OCI-LY1 (cell line): Measurements from ENCODE around the gene PIP.
"Not testable (repeated sequence)": the region's sequence is repeated elsewhere in the genome, so short reads cannot be mapped to it uniquely, and the experiment has no call there.

Experiments used
- EZH2 ChIP-seq: fragments of 200-600 bp; sonication (generic), shearing (Covaris generic); IDR thresholded peaks from 2 replicates; pipeline ENCODE4 v1.8.0; 2017; ENCODE audit warnings: borderline replicate concordance, mixed run types, mild to moderate bottlenecking, antibody characterized with exemption, low read length, moderate library complexity, mixed read lengths
- TF ChIP-seq, protein P1 (sequence below): fragments of 200-600 bp; sonication (generic), shearing (Covaris generic); IDR thresholded peaks from 2 replicates; pipeline ENCODE4 v1.5.1; 2017; ENCODE audit warnings: mild to moderate bottlenecking, antibody characterized with exemption, low read length, moderate library complexity, mixed read lengths

DNA sequence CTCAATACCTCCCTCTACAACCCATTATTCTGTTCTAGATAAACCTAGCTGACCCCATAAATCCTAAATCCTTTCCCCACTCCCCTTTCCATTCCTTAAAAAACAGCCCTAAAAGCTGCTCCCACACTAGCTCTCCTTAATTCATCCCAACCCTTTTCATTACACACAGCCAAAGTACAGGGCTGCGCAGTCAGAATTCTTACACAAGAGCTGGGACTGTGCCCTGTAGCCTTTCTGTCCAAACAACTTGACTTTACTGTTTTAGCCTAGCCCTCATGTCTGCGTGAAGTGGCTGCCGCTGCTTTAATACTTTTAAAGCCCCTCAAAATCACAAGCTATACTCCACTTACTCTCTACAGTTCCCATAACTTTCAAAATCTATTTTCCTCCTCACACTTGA, 23.9 kb upstream of the PIP start:
- TF ChIP-seq, protein P1, sequence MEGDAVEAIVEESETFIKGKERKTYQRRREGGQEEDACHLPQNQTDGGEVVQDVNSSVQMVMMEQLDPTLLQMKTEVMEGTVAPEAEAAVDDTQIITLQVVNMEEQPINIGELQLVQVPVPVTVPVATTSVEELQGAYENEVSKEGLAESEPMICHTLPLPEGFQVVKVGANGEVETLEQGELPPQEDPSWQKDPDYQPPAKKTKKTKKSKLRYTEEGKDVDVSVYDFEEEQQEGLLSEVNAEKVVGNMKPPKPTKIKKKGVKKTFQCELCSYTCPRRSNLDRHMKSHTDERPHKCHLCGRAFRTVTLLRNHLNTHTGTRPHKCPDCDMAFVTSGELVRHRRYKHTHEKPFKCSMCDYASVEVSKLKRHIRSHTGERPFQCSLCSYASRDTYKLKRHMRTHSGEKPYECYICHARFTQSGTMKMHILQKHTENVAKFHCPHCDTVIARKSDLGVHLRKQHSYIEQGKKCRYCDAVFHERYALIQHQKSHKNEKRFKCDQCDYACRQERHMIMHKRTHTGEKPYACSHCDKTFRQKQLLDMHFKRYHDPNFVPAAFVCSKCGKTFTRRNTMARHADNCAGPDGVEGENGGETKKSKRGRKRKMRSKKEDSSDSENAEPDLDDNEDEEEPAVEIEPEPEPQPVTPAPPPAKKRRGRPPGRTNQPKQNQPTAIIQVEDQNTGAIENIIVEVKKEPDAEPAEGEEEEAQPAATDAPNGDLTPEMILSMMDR: not testable (repeated sequence)
- TF ChIP-seq EZH2: not testable (repeated sequence)
